AG20443 (cell line): ENCODE results near the gene CLASP2.
"Not testable (repeated sequence)": the region's sequence is repeated elsewhere in the genome, so short reads cannot be mapped to it uniquely, and the experiment has no call there.

Experiments
- DNase-seq: peaks from one replicate; pipeline ENCODE4 v3.0.0; 2012; ENCODE audit warnings: low spot score, mixed read lengths

The CLASP2 gene

DNA sequence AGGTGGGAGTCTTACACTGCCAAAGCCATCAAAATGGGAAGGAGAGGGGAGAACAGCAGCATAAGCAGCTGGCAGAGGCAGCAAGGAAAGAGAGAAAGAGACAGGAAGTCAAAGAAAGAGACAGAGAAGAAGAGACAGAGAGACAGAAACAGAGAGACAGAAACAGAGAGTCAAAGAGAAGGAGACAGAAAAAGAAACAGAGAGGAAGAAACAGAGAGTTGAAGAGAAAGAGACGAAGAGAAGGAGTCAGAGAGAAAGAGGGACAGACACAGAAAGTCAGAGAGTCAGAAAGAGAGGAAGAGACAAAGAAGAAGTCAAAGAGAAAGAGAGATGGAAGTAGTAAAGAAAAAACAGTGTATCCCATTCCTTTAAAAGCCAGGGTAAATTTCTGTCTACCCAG is 266.1 kb downstream of the CLASP2 start:
- not testable (repeated sequence) for DNase-seq

DNA sequence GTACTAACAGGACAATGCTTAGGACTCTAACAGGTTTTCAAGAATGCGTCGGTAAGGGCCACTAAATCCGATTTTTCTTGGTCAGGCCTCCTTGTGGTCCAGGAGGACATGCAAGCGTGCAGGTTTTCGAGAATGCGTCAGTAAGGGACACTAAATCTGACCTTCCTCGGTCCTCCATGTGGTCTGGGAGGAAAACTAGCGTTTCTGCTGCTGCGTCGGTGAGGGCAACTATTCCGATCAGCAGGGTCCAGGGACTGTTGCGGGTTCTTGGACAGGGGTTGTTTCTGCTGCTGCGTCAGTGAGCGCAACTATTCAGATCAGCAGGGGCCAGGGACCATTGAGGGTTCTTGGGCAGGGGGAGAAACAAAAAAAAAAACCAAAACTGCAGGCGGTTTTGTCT is 270.1 kb downstream of the CLASP2 start:
- DNase-seq, result no peak

DNA sequence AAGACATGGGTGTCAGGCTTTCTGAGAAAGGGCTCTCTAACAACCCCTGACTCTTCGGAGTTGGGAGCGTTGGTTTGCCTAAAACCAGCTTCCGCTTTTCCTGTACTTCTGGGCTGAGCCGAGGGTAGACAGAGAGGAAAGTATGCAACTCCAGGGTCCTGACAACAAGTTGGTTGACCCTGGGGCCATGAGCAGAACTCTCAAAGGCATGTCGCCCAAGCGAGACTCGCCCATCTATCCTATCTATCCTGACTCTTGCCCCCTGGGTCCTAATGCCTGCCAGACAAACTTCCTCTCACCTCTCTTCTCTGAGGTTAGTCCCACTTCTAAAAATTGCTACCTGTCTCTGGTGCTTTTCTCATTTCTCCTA is 270.8 kb downstream of the CLASP2 start:
- not testable (repeated sequence) for DNase-seq
